ENCODE results near the gene ESYT2. TPM values are rescaled to one million over a fixed set of nuclear protein-coding genes. Genes with fewer than 3 reads are reported as not detected.

ESYT2 gene
- total and polyA plus RNA-seq, 7 donors, result 27.5 to 63.4 (median 44.0) TPM

DNA sequence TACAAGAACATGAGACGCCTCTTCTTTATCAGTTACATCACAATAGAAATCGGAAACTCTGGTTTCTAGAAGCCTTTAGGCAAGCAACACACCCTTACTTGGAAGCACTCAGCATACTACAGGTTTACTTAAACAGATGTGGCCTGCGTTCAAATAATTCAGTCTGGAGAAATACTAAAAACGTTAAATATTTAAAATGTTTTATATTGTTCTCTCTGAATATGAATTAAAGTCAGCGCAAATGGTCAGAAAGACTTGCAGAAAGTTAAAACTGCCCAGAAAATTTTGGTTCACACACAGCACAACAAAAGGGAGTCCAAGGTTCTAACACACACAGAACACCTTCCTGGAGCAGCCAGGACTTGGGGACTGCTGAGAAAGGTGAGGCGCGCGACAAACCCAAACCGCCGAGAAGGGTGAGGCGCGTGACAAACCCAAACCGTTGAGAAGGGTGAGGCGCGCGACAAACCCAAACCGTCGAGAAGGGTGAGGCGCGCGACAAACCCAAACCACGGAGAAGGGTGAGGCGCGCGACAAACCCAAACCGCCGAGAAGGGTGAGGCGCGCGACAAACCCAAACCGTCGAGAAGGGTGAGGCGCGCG, 25.8 kb downstream of the ESYT2 start:
- no peak for DNase-seq
- no peak for ATAC-seq

DNA sequence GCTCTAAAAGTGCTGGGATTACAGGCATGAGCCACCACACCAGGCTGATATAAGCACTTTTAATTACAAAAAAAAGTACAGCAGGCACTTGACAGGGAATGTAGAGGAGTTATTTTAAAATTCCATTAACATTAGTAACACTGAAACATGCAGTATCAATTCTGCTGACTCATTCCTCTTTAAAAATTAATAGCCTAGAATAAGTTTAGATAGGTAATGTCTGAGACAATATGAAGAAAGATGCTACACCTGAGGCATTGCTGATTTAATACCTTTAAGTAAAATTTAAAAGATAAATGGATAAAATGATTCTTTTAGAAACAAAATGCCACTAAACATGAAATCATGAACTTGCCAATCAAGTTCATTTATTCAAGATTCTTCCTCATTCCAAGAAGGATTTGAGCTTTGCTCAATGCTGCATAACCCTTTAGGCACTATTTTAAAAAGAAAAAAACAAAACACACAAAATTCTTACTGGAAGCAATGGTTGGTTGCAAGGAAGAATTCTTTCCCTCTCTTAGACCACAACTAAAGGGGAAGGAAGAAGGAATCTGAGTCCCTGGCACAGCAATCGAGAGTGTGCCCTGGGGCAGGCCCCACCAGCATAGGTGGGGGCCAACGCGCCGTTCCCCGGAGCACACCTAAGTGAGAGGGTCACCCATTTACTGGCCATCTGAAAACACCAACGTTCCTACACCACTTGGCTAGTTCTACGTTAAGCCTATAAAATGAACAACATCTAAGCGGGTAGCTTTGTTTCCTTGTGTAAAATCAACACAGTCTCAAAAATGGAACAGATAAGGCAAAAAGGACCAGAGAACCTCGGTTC, 26.6 kb downstream of the ESYT2 start:
- no peak for DNase-seq
- no peak for TF ChIP-seq CTCF (IDR thresholded peaks at IDR 0.05)
- Histone ChIP-seq H3K4me3 (no peak overlapping the region), H3K36me3 (ENCODE audit: insufficient read depth in 1 of 2, low read depth in 1 of 2) (peaks cover 3 to 6% of the 10 kb centered on the region in 2 donors), H3K27me3 (ENCODE audit: insufficient read depth in 3 of 3, low read length in 2 of 3) (no peaks in the 10 kb centered on the region), H3K4me1 (peaks cover 11% of the 10 kb centered on the region), H3K9me3 (no peaks in the 10 kb centered on the region), H3K27ac (no peak overlapping the region)
- WGBS, 3 donors, result 83 to 87% (median 83%) methylated on average over 9 of the region's 9 CpGs
- intact Hi-C loops (cut with DNase I), result no loop called here
- ATAC-seq, result peak in 1 of 4 donors; percentile 25

More for the DNA sequence above, 25.8 kb downstream of the ESYT2 start:
- Histone ChIP-seq H3K4me1 (peaks cover 11% of the 10 kb centered on the region), H3K27ac (no peak overlapping the region), H3K36me3 (ENCODE audit: insufficient read depth in 1 of 2, low read depth in 1 of 2) (peaks cover 3 to 4% of the 10 kb centered on the region in 2 donors), H3K9me3 (no peaks in the 10 kb centered on the region), H3K27me3 (ENCODE audit: insufficient read depth in 3 of 3, low read length in 2 of 3) (no peaks in the 10 kb centered on the region), H3K4me3 (no peak overlapping the region)
- TF ChIP-seq CTCF (IDR thresholded peaks at IDR 0.05), result no peak
- WGBS, 3 donors, result 81 to 90% (median 88%) methylated on average over 21 to 35 of the region's 35 CpGs
- intact Hi-C loops (cut with DNase I), result no loop called here

GRCh38 chr7:158798741-158799140, 30.6 kb downstream of the ESYT2 start:
- ATAC-seq, result no peak
- WGBS, 3 donors, result 17 to 52% (median 42%) methylated on average over 1 of the region's 1 CpG
- intact Hi-C loops (cut with DNase I), result no loop called here
- Histone ChIP-seq H3K36me3 (ENCODE audit: insufficient read depth in 1 of 2, low read depth in 1 of 2) (peaks cover 6 to 43% of the 10 kb centered on the region in 2 donors), H3K9me3 (no peaks in the 10 kb centered on the region), H3K4me3 (no peak overlapping the region), H3K4me1 (peaks cover 11% of the 10 kb centered on the region), H3K27ac (no peak overlapping the region), H3K27me3 (ENCODE audit: insufficient read depth in 3 of 3, low read length in 2 of 3) (no peaks in the 10 kb centered on the region)
- DNase-seq, result no peak
- no peak for TF ChIP-seq CTCF (IDR thresholded peaks at IDR 0.05)

DNA sequence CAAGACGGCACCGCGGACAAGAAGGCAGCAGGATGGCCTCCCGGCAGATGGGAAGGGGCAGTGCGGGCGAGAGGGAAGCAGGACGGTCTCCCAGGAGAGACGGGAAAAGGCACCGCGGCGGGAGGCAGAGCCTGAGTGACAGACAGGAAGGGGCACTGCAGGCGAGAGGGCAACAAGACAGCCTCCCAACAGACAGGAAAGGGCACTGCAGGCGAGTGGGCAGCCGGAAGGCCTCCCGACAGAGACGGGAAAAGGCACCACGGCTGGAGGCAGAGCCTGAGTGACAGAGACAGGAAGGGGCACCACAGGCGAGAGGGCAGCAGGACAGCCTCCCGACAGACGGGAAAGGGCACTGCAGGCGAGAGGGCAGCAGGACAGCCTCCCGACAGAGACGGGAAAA, 32.6 kb downstream of the ESYT2 start:
- H3K9me3 ChIP-seq, result no peaks in the 10 kb centered on the region
- 77 to 88% (median 80%) methylated on average over 17 to 23 of the region's 23 CpGs for WGBS, 3 donors
- DNase-seq (no peak), ATAC-seq (no peak)
- no peaks in the 10 kb centered on the region for H3K27me3 ChIP-seq (ENCODE audit: insufficient read depth in 3 of 3, low read length in 2 of 3)
- intact Hi-C loops (cut with DNase I), result no loop called here
- H3K27ac ChIP-seq, result no peak overlapping the region
- H3K36me3 ChIP-seq (ENCODE audit: insufficient read depth in 1 of 2, low read depth in 1 of 2), result peaks cover 6 to 61% of the 10 kb centered on the region in 2 donors
- no peak for TF ChIP-seq CTCF (IDR thresholded peaks at IDR 0.05)
- no peaks in the 10 kb centered on the region for H3K4me1 ChIP-seq
- no peak overlapping the region for H3K4me3 ChIP-seq

Measured in psoas muscle (tissue), 8 donors.